ACHN (cell line): ENCODE results near the gene MRPL20.
"Not testable (repeated sequence)": the region's sequence is repeated elsewhere in the genome, so short reads cannot be mapped to it uniquely, and the experiment has no call there.

Experiments used
- DNase-seq: peaks from one replicate; pipeline ENCODE4 v3.0.0-alpha.2; 2015
- in situ Hi-C: cut with HindIII; loops from 2 replicates; pipeline ENCODE4 v1.10.0; 2017; ENCODE audit warnings: low sequenced_read_pairs, low pct_ligation_motif_present, low pct_unique_long_range_greater_than_20kb

MRPL20 gene

DNA sequence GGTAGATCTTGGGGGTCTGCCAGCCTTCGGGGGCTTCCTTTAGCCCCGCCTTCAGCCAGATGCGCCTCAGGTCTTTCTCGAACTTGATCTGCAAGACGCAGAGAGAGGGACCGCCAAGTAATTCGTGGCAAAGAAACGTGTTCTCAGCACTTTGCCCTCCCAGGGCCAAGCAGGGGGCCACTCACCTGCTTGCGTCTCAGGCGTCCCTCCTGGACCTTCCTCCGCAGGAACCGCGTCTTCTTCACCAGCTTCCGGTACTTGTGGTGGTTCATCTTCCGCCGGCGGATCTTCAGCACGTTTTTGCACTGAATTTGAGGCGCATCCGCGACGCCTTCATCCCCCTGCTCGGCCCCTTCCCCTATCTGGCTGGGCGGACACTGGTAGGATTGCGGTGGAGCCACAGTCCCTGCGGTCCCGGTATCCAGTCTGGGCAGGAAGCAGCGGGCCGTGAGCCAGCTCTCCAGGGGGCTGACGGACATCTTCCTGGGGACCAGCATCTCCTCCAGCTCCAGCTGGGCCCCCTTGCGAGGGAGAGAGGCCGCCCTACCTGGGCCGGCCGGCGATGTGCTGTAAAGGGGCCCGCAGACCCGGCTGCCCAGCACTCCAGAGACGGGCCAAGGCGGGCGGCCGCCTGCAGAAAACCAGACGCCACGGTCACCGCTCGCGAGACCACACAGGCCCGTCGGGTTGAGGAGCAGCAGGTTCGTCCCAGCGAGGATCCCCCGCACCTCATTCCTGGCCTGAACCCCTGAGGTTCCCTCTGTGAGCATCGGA is 33.1 kb downstream of the MRPL20 start:
- DNase-seq = no peak
- in situ Hi-C loops = no loop called here

- in situ Hi-C loops = no loop called here
- DNase-seq = no peak
These were observed 33.9 kb downstream of the MRPL20 start for GRCh38 chr1:1373051-1373814.

DNA sequence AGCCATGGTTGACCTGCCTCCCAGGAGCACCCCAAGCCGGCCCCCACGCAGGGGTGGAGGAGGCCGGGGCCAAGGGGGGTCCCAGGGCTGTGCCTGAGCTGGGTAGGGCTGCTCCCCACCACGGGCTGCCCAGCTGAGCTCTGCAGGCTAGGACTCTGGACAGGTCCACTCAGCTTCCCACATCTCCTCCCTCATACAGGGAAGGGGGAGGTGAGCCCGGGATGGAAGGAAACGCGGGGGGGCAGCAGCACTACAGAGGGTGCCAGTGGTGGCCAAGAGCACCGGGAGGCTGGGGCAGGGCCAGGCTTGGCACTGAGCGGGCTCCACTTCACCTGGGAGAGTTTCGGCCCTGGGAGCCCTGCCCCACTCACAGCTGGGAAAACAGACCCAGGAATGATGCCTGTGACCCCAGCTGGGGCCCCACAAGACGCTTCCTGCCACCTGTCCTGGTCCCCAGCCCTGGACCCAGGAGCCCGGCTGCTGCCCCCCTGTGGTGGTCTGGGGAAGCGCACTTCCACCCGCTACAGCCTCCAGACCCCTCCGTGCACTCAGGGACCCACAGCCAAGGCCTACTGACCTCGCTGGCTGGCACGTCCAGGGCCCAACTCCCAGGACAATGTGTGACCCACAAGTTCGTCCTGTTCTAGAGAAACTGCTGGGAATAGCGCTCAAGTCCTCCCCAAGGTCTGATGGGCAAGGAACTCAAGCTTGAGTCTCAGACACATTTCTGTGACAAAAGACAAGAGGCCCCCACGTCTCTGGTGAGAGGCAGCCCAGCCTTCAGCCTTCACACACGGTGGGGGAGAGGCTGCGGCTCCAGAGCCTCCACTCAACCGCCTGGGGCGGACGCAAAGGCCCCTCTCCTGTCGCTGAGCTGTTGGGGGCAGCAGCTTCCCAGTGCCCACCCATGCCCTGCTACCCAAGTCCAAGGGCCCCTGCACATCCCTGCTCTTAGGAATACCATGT is 35.1 kb downstream of the MRPL20 start:
- DNase-seq = peak; percentile 51
- in situ Hi-C loops = no loop called here

GRCh38 chr1:1371364-1371745 is 35.7 kb downstream of the MRPL20 start:
- in situ Hi-C loops = no loop called here

DNA sequence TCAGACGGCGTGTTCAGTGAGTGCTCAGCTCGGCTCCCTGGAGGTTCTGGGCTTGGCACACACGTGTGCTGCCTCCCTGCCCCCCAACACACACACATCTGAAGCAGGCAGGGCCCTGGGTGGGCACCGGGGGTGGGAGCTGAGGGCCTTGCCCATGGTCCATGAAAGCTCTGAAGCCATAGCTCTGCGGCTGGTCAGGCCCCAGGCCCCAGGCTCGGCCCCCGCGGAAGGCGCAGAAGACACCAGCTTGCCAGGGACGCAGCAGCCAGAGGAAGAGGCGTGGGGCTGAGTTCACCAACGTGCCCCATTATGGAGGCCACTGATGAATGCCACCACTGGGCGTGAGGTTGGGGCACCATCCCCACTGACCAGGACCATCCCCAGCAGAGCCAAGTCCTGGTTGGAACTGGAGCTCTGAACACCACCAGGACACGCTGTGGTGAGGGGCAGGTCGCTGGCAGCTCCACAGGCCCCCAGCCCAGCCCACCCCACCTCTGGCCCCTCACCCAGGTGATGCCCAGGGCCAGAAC is 36.3 kb downstream of the MRPL20 start:
- in situ Hi-C loops = no loop called here
- DNase-seq = no peak

More at GRCh38 chr1:1371364-1371745, 35.7 kb downstream of the MRPL20 start:
- no peak for DNase-seq

DNA sequence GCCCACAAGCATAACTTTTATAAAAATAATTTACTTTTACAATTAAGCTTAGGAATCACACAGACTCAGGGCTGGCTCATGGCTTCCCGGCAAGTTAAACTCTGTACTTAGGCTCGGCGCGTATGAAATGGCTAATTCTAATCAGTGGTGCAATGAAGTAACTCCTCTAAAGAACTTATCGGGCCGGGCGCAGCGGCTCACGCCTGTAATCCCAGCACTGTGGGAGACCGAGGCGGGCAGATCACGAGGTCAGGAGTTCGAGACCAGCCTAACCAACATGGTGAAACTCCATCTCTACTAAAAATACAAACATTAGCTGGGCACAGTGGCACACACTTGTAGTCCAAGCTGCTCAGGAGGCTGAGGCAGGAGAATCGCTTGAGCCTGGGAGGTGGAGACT is 37.0 kb downstream of the MRPL20 start:
- DNase-seq, in situ Hi-C loops: not testable (repeated sequence)

DNA sequence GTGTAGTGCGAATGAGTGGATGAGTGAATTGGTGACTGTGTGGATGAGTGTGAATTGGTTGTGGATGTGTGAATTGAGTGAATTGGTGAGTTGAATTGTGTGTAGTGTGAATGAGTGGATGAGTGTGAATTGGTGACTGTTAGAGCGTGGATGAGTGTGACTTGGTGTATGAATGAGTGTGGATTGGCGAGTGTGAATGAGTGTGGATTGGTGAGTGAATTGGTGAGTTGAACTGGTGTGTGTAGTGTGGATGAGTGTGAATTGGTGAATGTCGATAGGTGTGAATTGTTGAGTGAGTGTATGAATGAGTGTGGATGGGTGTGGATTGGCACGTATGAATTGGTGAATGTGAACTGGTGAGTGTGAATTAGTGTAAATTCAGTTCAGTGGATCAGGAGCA is 39.8 kb downstream of the MRPL20 start:
- in situ Hi-C loops = no loop called here
- DNase-seq = no peak

DNA sequence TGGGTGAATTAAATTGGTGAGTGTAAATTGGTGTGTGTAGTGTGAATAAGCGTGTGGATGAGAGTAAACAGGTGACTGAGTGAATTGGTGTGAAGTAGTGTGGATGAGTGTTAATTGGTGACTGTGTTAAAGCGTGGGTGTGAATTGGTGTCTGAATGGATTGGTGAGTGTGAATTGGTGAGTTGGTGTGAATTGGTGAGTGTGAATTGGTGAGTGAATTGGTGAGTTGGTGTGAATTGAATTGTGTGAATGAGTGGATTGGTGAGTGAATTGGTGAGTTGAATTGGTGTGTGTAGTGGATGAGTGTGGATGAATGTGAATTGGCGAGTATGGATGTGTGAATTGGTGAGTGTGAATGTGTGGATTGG is 40.4 kb downstream of the MRPL20 start:
- no peak for DNase-seq
- in situ Hi-C loops = no loop called here

GRCh38 chr1:1365875-1366698 is 41.0 kb downstream of the MRPL20 start:
- DNase-seq = no peak
- in situ Hi-C loops = no loop called here

GRCh38 chr1:1364266-1364665 is 42.8 kb downstream of the MRPL20 start:
- no peak for DNase-seq
- in situ Hi-C loops = no loop called here

DNA sequence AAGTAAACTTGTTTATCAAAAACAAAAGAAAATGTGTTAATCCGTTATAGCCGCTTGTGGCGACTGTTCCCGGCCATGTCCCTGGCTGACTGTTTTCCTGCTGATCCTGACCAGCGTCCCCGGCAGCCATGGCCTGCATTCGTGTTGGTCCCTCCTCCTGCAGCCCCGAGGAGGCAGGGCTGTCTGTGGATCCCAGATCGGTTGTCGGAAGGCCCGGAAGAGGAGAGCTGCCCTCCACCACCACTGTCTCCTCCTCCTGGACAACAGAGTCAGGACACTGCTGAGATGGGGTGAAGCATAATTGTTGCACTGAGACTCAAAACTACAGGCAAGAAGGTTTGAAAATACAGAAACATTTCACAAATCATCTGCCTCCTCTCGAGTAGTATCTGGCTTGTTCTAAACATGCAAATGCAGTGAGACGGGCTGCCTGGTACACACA is 45.1 kb downstream of the MRPL20 start:
- in situ Hi-C loops = no loop called here
- DNase-seq = no peak

DNA sequence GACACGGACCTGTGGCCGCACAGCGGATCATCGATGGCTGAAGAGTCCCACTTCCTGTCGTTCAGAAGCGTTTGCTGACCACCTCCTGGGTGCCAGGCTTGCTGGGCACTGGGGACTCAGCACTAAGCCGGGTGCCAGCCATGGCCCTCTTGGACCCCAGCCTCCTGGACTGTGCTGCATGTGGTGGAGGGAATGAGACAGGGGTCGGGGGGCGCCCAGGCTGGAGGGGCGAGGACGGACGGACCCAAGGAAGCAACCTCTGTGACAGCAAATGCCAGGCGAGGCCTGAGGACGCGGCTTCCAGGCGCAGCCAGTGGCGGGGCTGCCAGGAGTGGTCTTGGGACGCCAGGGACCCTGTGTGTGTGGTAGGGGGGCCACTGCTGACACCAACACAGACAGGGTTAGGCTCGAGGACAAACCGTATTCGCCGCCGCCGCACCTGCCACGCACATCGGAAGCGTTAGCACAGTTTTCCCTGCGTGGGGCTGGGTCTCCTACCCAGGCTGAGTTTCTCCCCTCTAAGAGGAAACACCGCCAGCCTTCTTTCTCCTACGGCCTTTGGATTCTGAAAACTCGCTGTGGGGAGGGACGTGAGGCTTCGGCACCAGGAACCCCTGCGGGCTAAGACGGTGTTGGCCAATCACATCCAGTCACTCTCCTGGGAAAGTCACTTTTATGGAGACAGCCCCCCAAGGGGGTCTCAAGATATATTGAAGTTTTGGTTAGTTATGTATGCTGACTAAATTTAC is 45.7 kb downstream of the MRPL20 start:
- in situ Hi-C loops = no loop called here

DNA sequence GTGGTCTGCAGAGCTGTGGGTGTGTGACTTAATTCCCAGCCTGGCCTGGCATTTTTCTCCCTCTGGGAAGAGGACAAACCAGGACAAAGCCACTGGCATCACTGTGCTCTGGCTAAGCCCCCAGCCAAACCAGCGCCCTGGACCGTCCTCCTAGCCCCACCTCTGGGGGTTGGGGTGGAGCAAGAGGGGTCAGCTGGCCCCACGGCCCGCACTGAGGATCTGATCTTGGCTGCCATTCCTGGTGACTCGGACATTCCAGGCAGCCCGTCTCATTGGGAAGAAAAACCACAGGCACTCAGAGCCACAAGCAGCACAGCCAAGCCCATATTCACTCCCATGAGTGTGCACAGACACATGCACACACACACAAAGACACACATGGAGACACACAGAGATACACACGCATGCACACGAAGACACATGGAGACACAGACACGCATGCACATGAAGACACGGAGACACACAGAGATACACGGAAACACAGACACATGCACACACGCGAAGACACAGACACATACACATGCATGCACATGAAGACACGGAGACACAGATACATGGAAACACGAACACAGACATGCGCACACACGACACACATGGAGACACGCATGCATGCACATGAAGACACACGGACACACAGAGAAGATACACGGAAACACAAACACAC is 46.5 kb downstream of the MRPL20 start:
- peak; percentile 93 for DNase-seq
- in situ Hi-C loops = no loop called here

More for the DNA sequence above, 45.7 kb downstream of the MRPL20 start:
- no peak for DNase-seq

DNA sequence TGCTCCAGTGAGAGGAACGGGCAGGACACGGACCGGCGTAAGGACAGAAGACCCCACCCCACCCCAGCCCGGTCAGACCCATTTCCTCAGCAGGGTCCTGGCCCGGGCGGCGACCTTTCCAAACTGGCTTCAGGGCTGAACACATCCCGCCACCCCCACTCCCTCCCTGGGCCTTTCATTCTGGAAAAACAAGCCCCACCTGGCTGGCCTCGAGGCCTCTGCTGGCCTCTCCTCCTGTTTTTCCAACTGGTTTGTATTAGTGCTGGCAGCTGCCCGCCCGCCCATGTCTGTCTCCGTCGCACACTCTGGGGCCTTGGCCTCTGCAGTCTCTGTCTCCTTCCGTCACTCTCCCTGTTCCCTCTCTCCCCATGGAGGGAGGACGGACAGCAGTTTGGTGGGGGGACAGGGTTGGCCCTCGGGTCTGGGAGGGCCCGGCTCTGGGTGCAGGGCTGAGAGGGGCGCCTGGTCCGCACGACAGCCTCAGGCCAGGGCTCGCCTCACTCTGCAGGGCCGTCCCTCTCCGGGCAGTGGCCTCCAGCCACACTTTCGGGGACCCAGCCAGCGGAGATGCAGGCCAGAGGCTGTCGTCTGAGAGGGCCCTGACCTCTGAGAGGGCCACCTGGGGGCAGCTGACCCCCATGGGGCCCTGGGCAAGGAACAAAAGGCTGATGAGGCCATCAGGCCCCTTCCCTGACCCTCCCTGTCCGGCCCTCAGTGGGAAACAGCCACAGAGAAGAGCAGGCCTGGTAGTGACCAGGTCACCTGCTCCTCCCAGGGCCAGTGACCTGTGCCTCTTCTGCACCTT is 47.2 kb downstream of the MRPL20 start:
- no peak for DNase-seq
- in situ Hi-C loops = no loop called here

- in situ Hi-C loops = no loop called here
- DNase-seq = no peak
These were observed 47.8 kb downstream of the MRPL20 start for GRCh38 chr1:1359308-1359663.
